ENCODE measurements around the gene DYNLRB1.

DNA sequence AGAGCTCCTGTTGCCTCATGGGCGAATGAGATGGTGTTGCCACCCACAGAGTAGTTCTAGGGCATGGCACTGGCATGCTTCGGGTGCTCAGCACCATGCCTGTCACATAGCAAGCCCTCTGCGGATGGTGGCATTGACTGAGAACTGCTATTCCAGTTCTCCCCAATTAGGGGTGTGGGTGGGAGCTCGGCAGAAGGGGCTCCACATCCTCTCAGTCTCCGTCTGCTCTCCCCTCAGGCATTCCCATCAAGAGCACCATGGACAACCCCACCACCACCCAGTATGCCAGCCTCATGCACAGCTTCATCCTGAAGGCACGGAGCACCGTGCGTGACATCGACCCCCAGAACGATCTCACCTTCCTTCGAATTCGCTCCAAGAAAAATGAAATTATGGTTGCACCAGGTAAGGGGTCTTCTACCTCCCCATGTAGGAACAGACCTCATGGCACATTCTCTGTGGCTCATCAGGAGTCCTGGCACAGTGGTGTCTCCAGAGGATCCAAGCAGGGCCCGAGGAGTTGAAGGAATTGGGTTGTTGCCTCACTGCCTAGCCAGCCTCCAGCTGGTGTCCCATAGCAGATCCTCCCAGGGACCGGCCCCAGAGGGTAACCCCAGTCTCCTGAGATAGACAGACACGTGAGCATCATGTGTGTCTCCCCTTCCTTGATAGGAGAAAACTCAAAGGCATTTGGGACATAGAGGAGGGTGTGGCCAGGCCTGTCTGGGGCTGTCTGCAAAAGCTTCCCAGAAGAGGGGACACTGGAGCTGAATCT lies 18.4 kb downstream of the DYNLRB1 start:
- TF ChIP-seq, protein P1, sequence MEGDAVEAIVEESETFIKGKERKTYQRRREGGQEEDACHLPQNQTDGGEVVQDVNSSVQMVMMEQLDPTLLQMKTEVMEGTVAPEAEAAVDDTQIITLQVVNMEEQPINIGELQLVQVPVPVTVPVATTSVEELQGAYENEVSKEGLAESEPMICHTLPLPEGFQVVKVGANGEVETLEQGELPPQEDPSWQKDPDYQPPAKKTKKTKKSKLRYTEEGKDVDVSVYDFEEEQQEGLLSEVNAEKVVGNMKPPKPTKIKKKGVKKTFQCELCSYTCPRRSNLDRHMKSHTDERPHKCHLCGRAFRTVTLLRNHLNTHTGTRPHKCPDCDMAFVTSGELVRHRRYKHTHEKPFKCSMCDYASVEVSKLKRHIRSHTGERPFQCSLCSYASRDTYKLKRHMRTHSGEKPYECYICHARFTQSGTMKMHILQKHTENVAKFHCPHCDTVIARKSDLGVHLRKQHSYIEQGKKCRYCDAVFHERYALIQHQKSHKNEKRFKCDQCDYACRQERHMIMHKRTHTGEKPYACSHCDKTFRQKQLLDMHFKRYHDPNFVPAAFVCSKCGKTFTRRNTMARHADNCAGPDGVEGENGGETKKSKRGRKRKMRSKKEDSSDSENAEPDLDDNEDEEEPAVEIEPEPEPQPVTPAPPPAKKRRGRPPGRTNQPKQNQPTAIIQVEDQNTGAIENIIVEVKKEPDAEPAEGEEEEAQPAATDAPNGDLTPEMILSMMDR (IDR thresholded peaks at IDR 0.05) = no peak
- TF ChIP-seq POLR2A (IDR thresholded peaks at IDR 0.05) (no peak), EP300 (IDR thresholded peaks at IDR 0.05) (no peak)

All from ovary (tissue), 3 donors.